OCI-M2 (cell line): ENCODE results near the gene UBTFL1.
"Not testable (repeated sequence)": the region's sequence is repeated elsewhere in the genome, so short reads cannot be mapped to it uniquely, and the experiment has no call there.

Experiments used
- DNase-seq: peaks from one replicate; lab custom pipeline; 2025; ENCODE audit not compliant: unreplicated experiment; lab: John Stamatoyannopoulos, UW

UBTFL1 gene, protein sequence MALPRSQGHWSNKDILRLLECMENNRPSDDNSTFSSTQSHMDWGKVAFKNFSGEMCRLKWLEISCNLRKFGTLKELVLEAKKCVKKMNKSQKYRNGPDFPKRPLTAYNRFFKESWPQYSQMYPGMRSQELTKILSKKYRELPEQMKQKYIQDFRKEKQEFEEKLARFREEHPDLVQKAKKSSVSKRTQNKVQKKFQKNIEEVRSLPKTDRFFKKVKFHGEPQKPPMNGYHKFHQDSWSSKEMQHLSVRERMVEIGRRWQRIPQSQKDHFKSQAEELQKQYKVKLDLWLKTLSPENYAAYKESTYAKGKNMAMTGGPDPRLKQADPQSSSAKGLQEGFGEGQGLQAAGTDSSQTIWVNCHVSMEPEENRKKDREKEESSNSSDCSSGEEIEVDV

GRCh38 chr11:90085650-90086049, at the start of gene UBTFL1:
UBTFL1 (plus strand) TSS chr11:90085950; CDS start chr11:90085950, 0 bp downstream.
- DNase-seq, result not testable (repeated sequence)

DNA sequence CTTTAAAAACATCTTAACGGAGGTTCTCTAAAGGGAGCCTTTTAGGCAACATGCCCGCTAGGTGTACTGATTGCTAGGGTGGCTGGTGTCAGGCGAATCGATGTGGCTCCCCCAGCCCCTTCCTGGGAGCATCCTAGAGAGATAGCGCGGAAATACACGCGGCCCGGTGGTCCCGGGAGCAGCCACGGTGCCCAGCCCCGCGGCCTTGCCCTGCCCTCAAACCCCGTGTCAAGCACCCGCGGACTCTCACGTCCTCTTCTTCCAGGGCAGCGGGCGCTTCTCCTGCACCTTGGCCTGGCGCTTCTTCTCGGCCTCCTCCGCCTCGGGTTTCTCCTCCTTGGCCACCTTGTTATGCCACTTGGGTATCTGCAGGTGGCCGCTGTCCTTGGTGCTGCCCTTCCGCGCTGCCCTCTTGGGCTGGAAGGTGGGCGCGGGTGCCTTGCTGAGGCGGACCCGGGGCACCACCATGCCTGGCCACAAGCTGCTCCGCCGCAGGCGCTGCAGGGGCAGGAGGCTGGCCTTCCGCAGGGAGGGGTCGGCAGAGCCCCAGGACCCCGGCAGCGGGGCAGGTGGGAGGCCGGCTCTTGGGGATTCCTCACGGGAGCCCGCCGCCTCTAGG, 34.0 kb upstream of the UBTFL1 start:
- not testable (repeated sequence) for DNase-seq

- DNase-seq, result not testable (repeated sequence)
These were observed 33.4 kb upstream of the UBTFL1 start for GRCh38 chr11:90052311-90052710.

DNA sequence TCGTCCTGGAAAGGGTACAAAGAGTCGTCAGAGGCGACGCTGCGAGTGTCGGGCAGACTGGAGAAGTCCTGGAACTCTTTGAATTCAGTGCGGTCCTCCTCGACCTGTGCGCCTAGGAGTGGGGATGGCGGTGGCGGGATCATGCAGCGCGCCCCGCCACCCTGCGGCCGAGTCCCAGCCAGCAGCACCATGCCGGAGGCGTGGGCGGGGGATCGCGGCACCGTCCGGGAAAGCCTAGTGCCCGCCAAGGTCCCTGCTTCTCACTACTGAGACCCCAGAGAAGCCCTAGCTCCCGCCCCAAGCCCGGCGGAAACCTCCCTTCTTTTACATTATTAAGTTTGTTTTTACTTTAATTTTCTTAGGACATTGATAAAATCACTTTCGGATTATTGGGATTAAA, 32.2 kb upstream of the UBTFL1 start:
- DNase-seq, result not testable (repeated sequence)

- DNase-seq, result not testable (repeated sequence)
These were observed 3.0 kb downstream of the UBTFL1 start for GRCh38 chr11:90088731-90089130.

DNA sequence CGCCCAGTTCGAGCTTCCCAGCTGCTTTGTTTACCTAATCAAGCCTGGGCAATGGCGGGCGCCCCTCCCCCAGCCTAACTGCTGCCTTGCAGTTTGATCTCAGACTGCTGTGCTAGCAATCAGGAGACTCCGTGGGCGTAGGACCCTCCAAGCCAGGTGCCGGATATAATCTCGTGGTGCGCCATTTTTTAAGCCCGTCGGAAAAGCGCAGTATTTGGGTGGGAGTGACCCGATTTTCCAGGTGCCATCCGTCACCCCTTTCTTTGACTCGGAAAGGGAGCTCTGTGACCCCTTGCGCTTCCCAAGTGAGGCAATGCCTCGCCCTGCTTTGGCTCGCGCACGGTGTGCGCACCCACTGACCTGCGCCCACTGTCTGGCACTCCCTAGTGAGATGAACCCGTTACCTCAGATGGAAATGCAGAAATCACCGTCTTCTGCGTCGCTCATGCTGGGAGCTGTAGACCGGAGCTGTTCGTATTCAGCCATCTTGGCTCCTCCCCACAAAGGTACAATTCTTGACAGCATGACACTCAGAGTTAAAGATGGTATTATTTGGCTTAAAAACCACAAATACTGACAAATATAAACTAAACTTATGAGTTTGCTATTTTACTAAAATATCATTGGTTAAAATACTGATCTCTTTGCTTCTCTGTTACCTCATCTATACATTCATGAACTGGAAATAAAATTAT, 9.6 kb downstream of the UBTFL1 start:
- DNase-seq, result not testable (repeated sequence)

DNA sequence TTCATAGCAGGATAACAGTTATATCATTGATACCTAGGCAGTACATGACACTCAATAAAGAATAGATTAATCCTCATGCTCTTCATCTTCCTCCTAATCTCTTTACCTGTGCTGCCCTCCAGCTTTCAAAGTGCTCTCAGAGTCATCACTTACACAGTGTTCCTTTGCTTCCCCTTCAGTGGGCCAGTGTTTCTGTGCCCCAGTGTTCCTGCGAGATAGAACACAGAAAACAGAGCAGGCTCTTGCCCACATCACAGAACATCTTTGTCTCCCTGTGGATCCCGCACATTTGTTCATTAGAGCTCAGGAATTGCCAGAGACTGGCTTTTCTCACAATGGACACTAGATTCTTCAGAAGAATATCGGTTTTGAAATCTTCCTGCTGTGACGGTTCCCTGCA, 12.5 kb downstream of the UBTFL1 start:
- not testable (repeated sequence) for DNase-seq

- DNase-seq, result no peak
These were observed 14.7 kb downstream of the UBTFL1 start for GRCh38 chr11:90100431-90100830.

GRCh38 chr11:90113541-90113940, 27.8 kb downstream of the UBTFL1 start:
- DNase-seq, result no peak

GRCh38 chr11:90120191-90120590, 34.4 kb downstream of the UBTFL1 start:
- no peak for DNase-seq

DNA sequence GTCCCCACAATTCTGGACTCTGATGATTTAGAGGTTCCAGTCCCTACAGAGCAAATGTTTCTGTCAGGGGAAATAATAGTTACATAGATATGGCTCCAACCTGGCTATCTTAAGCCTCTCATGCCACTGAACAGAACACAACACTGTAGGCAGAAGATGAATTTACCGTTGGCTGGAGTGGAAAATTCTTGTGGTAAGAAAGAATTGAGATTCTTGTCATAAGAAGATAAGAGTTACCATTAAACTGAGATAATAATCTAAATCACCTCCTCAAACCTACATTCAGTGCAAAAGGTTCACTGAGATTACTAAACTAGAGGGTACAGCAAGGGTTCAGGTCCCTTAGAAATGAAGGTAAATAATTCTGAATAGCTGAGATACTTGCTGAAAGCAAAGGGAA, 38.6 kb downstream of the UBTFL1 start:
- DNase-seq, result no peak

GRCh38 chr11:90124946-90125345, 39.2 kb downstream of the UBTFL1 start:
- no peak for DNase-seq

DNA sequence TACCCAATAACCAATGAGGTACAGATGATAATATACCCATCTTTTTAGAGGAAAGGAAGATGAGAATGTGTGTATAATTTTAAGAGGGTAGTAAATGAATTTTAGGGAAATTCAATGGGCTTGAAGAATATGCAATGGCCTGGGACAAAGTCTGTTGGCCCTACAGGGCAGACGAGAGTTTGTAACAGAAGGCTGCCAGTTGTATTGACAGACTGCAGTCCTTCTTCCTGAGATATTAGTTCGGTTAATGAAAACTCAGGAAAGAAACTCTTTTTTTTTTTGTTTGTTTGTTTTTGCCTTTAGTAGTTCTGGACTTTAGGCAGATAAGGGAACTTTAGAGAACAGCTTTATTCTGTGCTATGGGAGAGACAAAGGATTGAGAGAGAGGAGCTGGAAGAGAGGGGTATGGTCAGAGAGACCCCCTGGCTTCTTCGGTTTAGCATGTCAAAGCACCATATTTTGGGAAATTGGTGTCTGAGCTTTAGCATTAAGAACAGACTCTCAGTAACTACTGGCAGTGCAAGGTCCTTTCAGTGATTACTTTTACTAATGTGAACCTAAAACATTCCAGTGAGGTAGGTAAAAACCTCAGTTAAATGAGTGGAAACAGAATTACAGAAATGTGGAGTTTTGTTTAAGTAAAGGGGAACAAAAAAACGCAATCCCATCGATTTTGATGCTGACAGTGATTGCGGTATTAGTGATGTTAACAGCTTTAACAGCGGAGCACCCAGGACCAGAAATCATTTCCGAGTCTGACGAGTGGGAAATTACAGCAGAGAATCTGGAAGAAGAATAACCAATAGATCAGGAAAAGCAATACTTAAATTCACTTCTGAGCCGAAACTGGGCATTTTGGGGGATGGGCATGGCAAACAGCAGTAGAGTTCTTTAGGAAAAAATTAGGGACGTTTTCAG, 48.1 kb downstream of the UBTFL1 start:
- no peak for DNase-seq

DNA sequence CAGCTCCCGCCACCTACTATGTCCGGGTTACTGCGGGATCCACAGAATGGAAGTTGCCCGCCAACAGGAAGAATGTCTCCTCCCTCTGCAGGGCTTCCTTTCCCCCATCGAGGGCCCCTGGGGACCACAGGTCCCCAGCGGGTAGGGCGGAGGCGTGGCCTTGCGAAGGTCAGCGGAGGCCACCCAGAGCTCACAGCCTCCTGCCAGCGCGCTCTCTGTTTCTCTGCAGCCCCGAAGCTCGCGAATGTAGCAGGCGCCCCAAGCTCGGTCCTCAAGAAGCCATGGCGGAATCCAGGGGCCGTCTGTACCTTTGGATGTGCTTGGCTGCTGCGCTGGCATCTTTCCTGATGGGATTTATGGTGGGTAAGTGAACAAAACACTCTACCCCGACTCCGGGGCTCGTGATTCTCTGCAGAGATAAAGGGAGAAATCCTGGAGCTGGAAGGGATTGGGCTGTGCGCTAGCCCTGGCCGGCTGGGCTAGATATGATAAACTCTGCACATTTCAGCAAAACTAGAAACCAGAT, 48.8 kb downstream of the UBTFL1 start, which contains the start of gene NAALAD2:
Gene NAALAD2 (plus strand): TSS at position 186 of the 526 bp plus-strand sequence. CDS start 96 bp downstream, at position 282.
- DNase-seq, result no peak

- no peak for DNase-seq
These were observed 49.3 kb downstream of the UBTFL1 start for GRCh38 chr11:90135016-90135415.
